Immature natural killer cell (primary cell): ENCODE results near the gene KIAA0040. TPM values are rescaled to one million over a fixed set of nuclear protein-coding genes. Genes with fewer than 3 reads are reported as not detected.

Source experiments
- DNase-seq, 3 donors: peaks; one replicate each; pipeline ENCODE4 v3.0.0; 2022; ENCODE audit warnings: mixed read lengths in 1 of 3
- H3K27ac Mint-ChIP-seq, 6 donors: one replicate each; pipeline ENCODE4 v1.8.0; 2020; ENCODE audit warnings: mixed read lengths in 6 of 6, mild to moderate bottlenecking in 5 of 6, inconsistent platforms in 4 of 6, moderate library complexity in 3 of 6
- H3K27me3 Mint-ChIP-seq, 3 donors: one replicate each; pipeline ENCODE4 v1.8.0; 2020 to 2021; ENCODE audit warnings: low read depth in 3 of 3, mild to moderate bottlenecking in 3 of 3, mixed read lengths in 3 of 3, moderate library complexity in 3 of 3, inconsistent platforms in 1 of 3
- H3K36me3 Mint-ChIP-seq, 3 donors: one replicate each; pipeline ENCODE4 v1.8.0; 2020; ENCODE audit warnings: mixed read lengths in 3 of 3, inconsistent platforms in 2 of 3, mild to moderate bottlenecking in 2 of 3
- H3K4me1 Mint-ChIP-seq, 2 donors: one replicate each; pipeline ENCODE4 v1.8.0; 2020; ENCODE audit warnings: inconsistent platforms in 2 of 2, mild to moderate bottlenecking in 2 of 2, mixed read lengths in 2 of 2, moderate library complexity in 1 of 2
- H3K4me3 Mint-ChIP-seq, 5 donors: one replicate each; pipeline ENCODE4 v1.8.0; 2020; ENCODE audit warnings: mild to moderate bottlenecking in 5 of 5, mixed read lengths in 5 of 5, inconsistent platforms in 3 of 5, moderate library complexity in 3 of 5
- H3K9me3 Mint-ChIP-seq, 6 donors: one replicate each; pipeline ENCODE4 v1.8.0; 2020; ENCODE audit warnings: mild to moderate bottlenecking in 6 of 6, mixed read lengths in 6 of 6, inconsistent platforms in 4 of 6, moderate library complexity in 3 of 6
- polyA plus RNA-seq, 3 donors: library from polyadenylated mRNA; unstranded; fragments of 300-500 nt; fragmentation: Illumina TruSeq; gene quantifications; one replicate each; pipeline ENCODE4 v1.2.3, GENCODE V29; 2021

KIAA0040 gene
- polyA plus RNA-seq, 3 donors from 2014 or later, result 11.8 to 23.6 (median 14.0) TPM

DNA sequence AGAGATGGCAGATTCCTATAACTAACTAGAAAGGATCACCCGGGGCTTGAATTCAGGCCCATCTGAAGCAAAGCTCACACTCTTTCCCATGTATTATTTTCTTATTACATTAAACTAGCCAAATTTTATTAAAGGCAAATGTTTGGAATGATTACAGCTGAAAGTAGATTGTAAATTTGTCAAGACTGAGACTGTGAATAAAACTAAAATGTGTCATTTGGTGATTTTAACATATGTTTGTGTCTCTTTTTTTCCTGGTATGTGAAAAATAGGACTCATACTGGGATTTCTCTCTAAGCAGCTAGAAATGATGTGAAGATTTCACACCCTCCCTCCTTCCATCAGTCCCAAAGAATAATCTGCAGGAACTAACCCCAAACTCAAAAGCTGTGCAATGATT, 19.1 kb upstream of the KIAA0040 start:
- Mint-ChIP-seq H3K27me3 (peaks cover 0 to 2% (median 0%) of the 10 kb centered on the region in 3 donors), H3K27ac (peak overlapping the region in 4 of 6 donors; percentile 27 to 95 (median 56)), H3K4me1 (peaks cover 48 to 60% of the 10 kb centered on the region in 2 donors), H3K36me3 (peaks cover 0 to 2% (median 0%) of the 10 kb centered on the region in 3 donors), H3K9me3 (no peaks in the 10 kb centered on the region), H3K4me3 (peak overlapping the region in 1 of 5 donors; percentile 33)
- DNase-seq, result no peak

GRCh38 chr1:175210744-175211143, 18.2 kb upstream of the KIAA0040 start:
- H3K27me3 Mint-ChIP-seq, result peaks cover 0 to 2% (median 0%) of the 10 kb centered on the region in 3 donors
- peak overlapping the region in 2 of 5 donors; percentile 18 to 91 for H3K4me3 Mint-ChIP-seq
- peaks cover 0 to 3% (median 0%) of the 10 kb centered on the region in 3 donors for H3K36me3 Mint-ChIP-seq
- peak overlapping the region; percentile 88 to 97 (median 96) for H3K27ac Mint-ChIP-seq
- H3K9me3 Mint-ChIP-seq, result no peaks in the 10 kb centered on the region
- no peak for DNase-seq
- peaks cover 48 to 60% of the 10 kb centered on the region in 2 donors for H3K4me1 Mint-ChIP-seq

GRCh38 chr1:175209493-175209921, 16.9 kb upstream of the KIAA0040 start:
- Mint-ChIP-seq H3K4me1 (peaks cover 48 to 60% of the 10 kb centered on the region in 2 donors), H3K27ac (peak overlapping the region; percentile 88 to 97 (median 96)), H3K4me3 (peak overlapping the region; percentile 82 to 93 (median 90)), H3K27me3 (peaks cover 0 to 2% (median 0%) of the 10 kb centered on the region in 3 donors), H3K36me3 (peaks cover 0 to 3% (median 0%) of the 10 kb centered on the region in 3 donors), H3K9me3 (no peaks in the 10 kb centered on the region)
- DNase-seq, result peak; percentile 25 to 36 (median 26)

- H3K36me3 Mint-ChIP-seq, result peaks cover 0 to 3% (median 0%) of the 10 kb centered on the region in 3 donors
- peaks cover 0 to 2% (median 0%) of the 10 kb centered on the region in 3 donors for H3K27me3 Mint-ChIP-seq
- H3K27ac Mint-ChIP-seq, result peak overlapping the region; percentile 88 to 97 (median 96)
- peak overlapping the region; percentile 82 to 93 (median 90) for H3K4me3 Mint-ChIP-seq
- peak; percentile 60 to 66 (median 64) for DNase-seq
- no peaks in the 10 kb centered on the region for H3K9me3 Mint-ChIP-seq
- H3K4me1 Mint-ChIP-seq, result peaks cover 48 to 60% of the 10 kb centered on the region in 2 donors
Measured at GRCh38 chr1:175208773-175209492, 16.4 kb upstream of the KIAA0040 start.

GRCh38 chr1:175207971-175208370, 15.4 kb upstream of the KIAA0040 start:
- no peaks in the 10 kb centered on the region for H3K27me3 Mint-ChIP-seq
- H3K9me3 Mint-ChIP-seq, result no peaks in the 10 kb centered on the region
- DNase-seq, result no peak
- peaks cover 48 to 56% of the 10 kb centered on the region in 2 donors for H3K4me1 Mint-ChIP-seq
- peak overlapping the region in 1 of 5 donors; percentile 11 for H3K4me3 Mint-ChIP-seq
- peak overlapping the region in 5 of 6 donors; percentile 32 to 81 (median 61) for H3K27ac Mint-ChIP-seq
- peaks cover 0 to 3% (median 0%) of the 10 kb centered on the region in 3 donors for H3K36me3 Mint-ChIP-seq

DNA sequence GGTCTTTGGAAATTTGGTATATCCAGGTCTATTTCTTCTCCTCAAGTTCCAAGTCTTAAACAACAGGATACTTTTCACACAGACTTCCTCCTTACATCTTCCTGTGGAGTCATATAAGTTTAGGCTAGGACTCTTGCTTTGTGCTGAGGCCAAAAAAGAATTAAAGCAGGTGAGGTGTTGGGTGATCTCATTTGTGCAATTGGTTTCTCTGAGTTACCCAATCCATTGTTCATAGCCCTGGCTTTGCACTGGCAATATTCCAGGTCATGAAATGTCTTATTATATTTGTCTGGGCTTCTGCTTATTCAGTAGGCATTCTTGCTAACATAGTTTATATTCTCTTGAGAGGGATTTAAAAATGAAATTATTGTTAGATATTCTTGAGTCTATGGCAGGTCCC, 14.1 kb upstream of the KIAA0040 start:
- Mint-ChIP-seq H3K9me3 (no peaks in the 10 kb centered on the region), H3K4me3 (no peak overlapping the region), H3K27me3 (no peaks in the 10 kb centered on the region), H3K36me3 (peaks cover 0 to 3% (median 0%) of the 10 kb centered on the region in 3 donors), H3K27ac (no peak overlapping the region), H3K4me1 (peaks cover 40 to 43% of the 10 kb centered on the region in 2 donors)
- no peak for DNase-seq

DNA sequence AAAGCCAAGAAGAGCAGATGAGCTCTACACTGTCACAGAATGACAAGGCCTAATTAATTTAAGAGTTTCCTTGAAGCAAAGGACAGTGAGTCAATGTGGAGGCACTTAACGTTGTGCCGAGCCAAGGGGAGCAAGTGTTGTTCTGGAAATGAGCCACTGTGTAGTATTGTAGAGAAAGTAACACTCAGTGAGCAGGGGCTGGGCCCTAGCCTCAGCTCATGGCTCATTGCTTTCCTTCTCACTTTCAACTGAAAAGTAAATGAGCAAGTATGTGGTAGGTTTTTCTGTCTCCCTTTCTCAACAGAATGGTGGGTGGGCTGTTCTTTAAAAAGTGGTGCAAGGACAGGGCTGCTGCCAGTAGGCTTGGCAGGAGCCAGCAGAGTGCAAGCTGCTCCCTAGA, 11.8 kb upstream of the KIAA0040 start:
- no peak overlapping the region for H3K4me3 Mint-ChIP-seq

GRCh38 chr1:175203570-175204068, 11.0 kb upstream of the KIAA0040 start:
- Mint-ChIP-seq H3K27ac (no peak overlapping the region), H3K9me3 (no peaks in the 10 kb centered on the region)

More for the DNA sequence above, 11.8 kb upstream of the KIAA0040 start:
- DNase-seq, result no peak
- no peaks in the 10 kb centered on the region for H3K9me3 Mint-ChIP-seq
- H3K4me1 Mint-ChIP-seq, result peaks cover 16 to 20% of the 10 kb centered on the region in 2 donors
- peak overlapping the region in 3 of 6 donors; percentile 15 to 64 (median 30) for H3K27ac Mint-ChIP-seq
- H3K36me3 Mint-ChIP-seq, result peaks cover 0 to 3% (median 0%) of the 10 kb centered on the region in 3 donors
- no peaks in the 10 kb centered on the region for H3K27me3 Mint-ChIP-seq

DNA sequence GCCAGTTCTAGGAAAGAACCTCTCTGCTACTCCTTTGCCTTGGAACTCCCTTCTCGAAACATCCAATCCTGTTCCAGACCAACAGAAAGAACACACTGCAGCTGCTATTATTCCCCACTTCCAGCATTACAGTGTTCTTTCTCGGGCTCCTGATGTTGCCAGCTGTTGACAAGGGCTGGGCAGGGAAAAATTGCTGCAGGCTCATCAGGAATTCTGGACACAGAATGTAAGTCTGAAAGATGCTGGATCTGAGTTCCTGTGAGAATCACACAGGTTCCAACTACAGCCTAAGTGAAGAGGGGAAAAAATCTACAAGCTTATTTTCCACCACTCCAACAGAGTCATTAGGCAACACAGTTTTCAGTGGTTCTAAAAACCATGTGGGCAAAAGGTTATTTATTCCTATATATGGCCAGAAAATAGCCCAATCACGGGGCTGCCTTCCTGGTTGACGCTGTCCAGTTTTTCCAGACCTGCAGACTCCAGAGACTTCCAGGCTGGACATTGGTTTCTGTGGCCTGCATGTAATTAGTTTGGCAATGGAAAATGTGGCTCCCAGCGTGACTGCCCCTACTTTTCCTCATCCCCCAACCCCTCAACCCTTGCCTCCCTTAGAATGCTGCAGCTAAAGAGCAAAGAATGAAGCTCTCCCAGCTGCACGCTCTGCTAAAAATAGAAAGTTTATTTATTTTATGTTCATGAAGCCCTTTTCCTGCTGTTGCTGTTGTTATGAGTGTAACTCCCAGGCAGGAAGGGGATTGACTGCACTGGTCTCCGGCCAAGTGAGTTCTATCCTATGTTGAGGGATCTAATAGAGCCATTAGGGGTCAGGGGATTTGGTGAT, 8.3 kb upstream of the KIAA0040 start:
- DNase-seq, result no peak
- no peak overlapping the region for H3K4me3 Mint-ChIP-seq
- H3K27me3 Mint-ChIP-seq, result peaks cover 0 to 1% (median 1%) of the 10 kb centered on the region in 3 donors
- no peak overlapping the region for H3K27ac Mint-ChIP-seq
- H3K4me1 Mint-ChIP-seq, result no peaks in the 10 kb centered on the region
- H3K36me3 Mint-ChIP-seq, result no peaks in the 10 kb centered on the region
- H3K9me3 Mint-ChIP-seq, result no peaks in the 10 kb centered on the region

More at GRCh38 chr1:175203570-175204068, 11.0 kb upstream of the KIAA0040 start:
- H3K27me3 Mint-ChIP-seq, result peaks cover 0 to 1% (median 0%) of the 10 kb centered on the region in 3 donors
- H3K4me1 Mint-ChIP-seq, result peaks cover 9 to 13% of the 10 kb centered on the region in 2 donors
- no peak overlapping the region for H3K4me3 Mint-ChIP-seq
- no peak for DNase-seq
- H3K36me3 Mint-ChIP-seq, result peaks cover 0 to 3% (median 0%) of the 10 kb centered on the region in 3 donors

GRCh38 chr1:175198332-175198731, 5.8 kb upstream of the KIAA0040 start:
- H3K4me3 Mint-ChIP-seq, result no peak overlapping the region
- no peaks in the 10 kb centered on the region for H3K4me1 Mint-ChIP-seq
- no peaks in the 10 kb centered on the region for H3K9me3 Mint-ChIP-seq
- no peak overlapping the region for H3K27ac Mint-ChIP-seq
- no peaks in the 10 kb centered on the region for H3K36me3 Mint-ChIP-seq
- no peak for DNase-seq
- peaks cover 0 to 1% (median 1%) of the 10 kb centered on the region in 3 donors for H3K27me3 Mint-ChIP-seq

GRCh38 chr1:175197531-175197930, 5.0 kb upstream of the KIAA0040 start:
- no peak overlapping the region for H3K4me3 Mint-ChIP-seq
- peak overlapping the region in 2 of 6 donors; percentile 7 to 14 for H3K27ac Mint-ChIP-seq
- DNase-seq, result no peak
- H3K36me3 Mint-ChIP-seq, result no peaks in the 10 kb centered on the region
- no peaks in the 10 kb centered on the region for H3K9me3 Mint-ChIP-seq
- peaks cover 0 to 1% (median 1%) of the 10 kb centered on the region in 3 donors for H3K27me3 Mint-ChIP-seq
- no peaks in the 10 kb centered on the region for H3K4me1 Mint-ChIP-seq

DNA sequence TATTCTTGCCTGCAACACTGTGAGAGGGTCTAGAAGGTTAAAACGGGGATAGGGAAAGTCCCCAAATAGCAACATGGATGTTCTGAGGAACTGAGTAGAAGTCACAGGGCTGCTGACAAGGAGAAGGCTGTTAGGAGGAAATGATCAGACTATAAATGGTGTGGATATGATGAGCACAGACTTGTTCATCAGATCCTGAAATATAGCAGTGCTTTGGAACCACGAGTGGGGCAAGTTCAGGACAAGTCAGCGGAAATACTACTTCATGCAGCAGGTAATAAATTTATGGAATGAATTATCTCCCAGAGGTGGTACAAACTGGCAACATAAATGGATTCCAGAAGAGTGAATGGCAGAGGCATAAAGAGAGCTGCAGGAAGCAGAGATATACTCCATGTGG, 3.2 kb upstream of the KIAA0040 start:
- DNase-seq, result no peak
- peaks cover 0 to 1% (median 1%) of the 10 kb centered on the region in 3 donors for H3K27me3 Mint-ChIP-seq
- no peak overlapping the region for H3K4me3 Mint-ChIP-seq

DNA sequence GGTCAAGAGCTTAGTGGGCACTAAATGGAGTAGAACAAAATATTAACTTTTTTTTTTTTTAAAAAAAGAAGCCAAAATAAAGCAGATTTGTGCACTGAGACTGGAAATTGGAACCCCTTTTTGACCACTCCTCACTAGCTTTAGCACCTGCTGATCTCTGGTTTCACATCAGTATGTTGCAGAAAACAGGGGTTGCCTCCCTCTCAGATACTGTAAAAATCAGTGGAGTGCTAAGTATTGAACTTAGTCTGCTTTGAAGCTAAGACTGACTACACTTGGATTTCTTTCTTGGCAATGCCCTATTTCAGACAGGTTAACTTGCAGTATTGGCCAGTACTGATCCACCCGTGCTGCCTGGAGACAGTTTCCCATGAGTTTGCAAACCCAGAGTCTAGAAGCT, 2.7 kb upstream of the KIAA0040 start:
- Mint-ChIP-seq H3K4me1 (peaks cover 17 to 21% of the 10 kb centered on the region in 2 donors), H3K27me3 (peaks cover 0 to 1% (median 1%) of the 10 kb centered on the region in 3 donors), H3K4me3 (no peak overlapping the region), H3K9me3 (no peaks in the 10 kb centered on the region), H3K36me3 (peaks cover 0 to 5% (median 0%) of the 10 kb centered on the region in 3 donors), H3K27ac (peak overlapping the region in 2 of 6 donors; percentile 4 to 13)
- DNase-seq, result no peak

More for the DNA sequence above, 3.2 kb upstream of the KIAA0040 start:
- Mint-ChIP-seq H3K36me3 (peaks cover 0 to 4% (median 0%) of the 10 kb centered on the region in 3 donors), H3K4me1 (peaks cover 12 to 16% of the 10 kb centered on the region in 2 donors), H3K9me3 (no peaks in the 10 kb centered on the region), H3K27ac (peak overlapping the region in 3 of 6 donors; percentile 4 to 31 (median 13))
